Skeletal muscle cell (primary cell): ENCODE results near the gene HOXB6.

Experiments used
- DNase-seq: peaks from one replicate; pipeline ENCODE4 v3.0.0-alpha.2; 2010; ENCODE audit warnings: low read depth
- H3K4me3 ChIP-seq: 2 replicates; pipeline ENCODE4 v1.5.1; 2011; ENCODE audit warnings: low read depth, mild to moderate bottlenecking, control low read depth, low read length, moderate library complexity

Gene HOXB6

DNA sequence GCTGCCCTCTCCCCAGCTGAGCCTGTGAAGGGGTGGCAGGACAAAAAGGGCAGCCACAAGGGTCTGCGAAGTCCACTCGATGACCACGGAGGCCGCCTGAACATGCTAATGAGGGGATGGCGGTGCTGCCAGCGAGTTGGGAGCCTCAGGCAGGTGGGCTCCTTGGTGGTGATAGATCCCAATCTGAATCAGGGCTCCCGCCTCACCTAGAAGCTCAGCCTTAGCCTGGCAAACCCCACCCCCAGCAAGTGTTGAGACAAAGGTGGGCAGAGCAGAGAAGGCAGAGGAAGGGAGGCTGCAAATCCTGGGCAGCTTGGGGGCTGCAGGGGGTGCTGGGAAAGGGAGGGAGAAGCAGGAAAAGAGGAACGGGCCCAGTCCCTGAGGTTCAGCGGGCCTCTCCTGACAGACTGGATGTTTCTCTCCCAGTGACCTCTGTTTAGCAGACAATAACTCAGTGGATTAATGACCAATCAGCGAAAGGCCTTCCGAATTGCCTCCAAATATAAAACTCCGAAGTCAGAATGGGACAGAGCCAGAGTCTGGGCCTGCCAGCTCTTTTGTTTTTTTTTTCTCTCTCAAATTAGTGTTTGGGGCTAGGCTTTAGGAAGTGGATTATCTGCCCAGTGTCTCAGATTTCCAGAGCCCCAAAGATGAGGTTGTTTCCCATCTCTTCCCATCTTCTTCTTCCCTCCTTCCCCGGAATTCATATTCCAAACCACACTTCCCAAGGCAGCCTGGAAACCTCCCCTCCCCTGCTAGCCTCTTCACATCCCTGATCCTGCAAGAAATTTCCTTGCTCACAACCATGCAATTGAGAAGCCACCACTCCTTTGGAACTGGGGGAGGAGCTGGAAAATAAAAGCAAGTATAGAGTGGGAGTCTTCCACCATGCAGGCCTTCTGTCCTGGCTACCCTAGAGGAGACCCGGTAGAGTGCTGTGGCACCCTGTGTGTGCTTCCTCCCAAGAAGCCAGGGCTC lies 44.7 kb downstream of the HOXB6 start:
- no peak for DNase-seq

DNA sequence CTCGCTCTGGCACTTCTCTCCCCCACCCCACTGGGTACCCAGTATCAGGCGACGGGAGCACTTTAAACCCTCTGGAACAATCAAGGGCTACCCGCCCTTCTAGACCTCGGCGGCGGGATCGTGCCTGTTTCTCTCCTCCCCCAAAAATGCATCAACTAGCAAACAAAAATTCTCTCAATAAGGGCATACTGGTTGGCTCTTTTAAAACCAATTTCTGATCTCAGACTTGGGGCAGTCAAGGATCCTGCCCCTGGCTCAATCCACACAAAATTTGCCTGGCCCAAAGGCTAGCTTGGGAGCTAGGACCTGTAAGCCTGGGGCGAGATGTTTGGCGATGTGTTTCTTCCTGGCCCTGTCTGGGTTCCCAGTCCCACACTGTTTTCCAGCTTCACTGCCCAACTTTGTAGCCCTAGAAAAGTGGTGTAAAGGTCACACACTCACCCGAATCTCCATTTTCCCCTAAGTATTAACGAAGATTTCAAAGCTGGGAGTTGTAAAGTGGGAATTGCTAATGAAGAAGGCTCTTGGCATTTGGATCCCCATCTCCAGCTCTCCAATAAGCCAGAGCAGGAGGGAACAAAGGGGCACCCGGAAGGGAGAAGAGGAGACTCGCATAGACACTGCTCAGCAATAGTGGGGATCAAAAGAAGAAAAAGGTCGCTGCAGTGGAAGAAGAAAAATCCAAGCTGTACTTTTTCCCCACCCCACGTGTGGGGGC lies 45.5 kb downstream of the HOXB6 start:
- no peak for DNase-seq
- no peak overlapping the region for H3K4me3 ChIP-seq

More for the DNA sequence above, 44.7 kb downstream of the HOXB6 start:
- no peak overlapping the region for H3K4me3 ChIP-seq

DNA sequence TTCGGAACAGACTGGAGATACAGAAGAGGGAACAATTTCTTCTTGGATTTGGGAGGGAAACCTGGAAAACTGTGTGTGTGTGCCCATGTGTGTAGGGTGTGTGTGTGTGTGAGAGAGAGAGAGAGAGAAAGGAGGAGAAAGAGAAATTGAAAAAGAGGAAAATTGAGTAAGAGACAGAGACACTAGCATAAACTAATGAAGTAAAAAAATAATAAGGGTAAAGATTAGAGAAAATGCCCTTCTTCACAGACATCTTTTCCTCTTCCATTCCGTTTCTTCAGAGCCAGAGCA lies 46.0 kb downstream of the HOXB6 start:
- no peak overlapping the region for H3K4me3 ChIP-seq
- DNase-seq = no peak

- no peak overlapping the region for H3K4me3 ChIP-seq
- DNase-seq = no peak
Observed at GRCh38 chr17:48558057-48558830, 46.5 kb downstream of the HOXB6 start.

- DNase-seq = no peak
- no peak overlapping the region for H3K4me3 ChIP-seq
Observed at GRCh38 chr17:48556576-48557401, 48.0 kb downstream of the HOXB6 start.

- H3K4me3 ChIP-seq = no peak overlapping the region
- DNase-seq = no peak
Observed at GRCh38 chr17:48556229-48556575, 48.6 kb downstream of the HOXB6 start.

DNA sequence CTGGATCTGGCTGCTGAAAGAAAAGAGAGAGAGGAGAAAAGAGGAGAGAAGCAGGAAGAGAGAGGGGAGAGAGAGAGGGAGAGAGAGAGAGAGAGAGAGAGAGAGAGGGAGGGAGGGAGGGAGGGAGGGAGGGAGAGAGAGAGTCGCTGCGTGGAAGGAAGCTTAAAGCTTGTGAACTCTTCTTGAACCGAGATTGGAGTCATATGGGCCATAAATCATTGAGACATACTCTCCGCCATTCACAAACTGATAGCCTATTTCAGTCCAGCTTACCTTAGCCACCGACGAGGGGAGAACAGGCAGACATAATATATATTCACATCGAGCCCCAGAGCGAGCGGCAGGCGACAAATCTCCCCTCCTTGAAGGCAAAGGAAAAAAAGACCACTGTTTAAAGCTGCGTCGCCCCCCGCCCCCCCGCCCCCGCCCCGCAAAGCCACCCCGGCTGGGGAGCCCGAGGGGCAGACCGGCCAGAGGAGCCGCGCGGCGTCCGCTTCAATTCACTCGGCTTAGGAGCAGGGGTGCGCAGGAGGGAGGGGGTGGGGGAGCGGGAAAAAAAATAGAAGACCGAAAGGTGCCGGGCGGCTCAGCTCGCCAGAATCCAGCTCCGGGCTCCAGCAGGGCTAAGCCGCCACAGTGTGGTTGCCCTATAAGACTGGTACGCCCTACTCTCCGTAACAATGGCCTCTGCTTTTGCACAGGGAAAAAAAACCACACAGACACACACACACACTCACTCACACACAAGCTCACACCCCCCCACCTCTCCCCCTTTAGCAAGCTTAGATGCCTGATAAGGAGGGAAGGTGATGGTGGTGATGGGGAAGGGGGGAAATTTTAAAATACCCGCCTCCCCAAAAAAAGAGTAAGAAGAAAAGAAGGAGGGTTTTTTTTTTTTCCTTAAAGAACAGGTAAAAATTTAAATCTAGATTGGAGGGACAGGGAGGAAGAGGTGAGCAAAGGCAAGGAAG lies 49.2 kb downstream of the HOXB6 start:
- peak overlapping the region; percentile 38 for H3K4me3 ChIP-seq
- peak; percentile 74 for DNase-seq

- no peak for DNase-seq
- peak overlapping the region; percentile 38 for H3K4me3 ChIP-seq
Observed at GRCh38 chr17:48554412-48555257, 50.2 kb downstream of the HOXB6 start.

DNA sequence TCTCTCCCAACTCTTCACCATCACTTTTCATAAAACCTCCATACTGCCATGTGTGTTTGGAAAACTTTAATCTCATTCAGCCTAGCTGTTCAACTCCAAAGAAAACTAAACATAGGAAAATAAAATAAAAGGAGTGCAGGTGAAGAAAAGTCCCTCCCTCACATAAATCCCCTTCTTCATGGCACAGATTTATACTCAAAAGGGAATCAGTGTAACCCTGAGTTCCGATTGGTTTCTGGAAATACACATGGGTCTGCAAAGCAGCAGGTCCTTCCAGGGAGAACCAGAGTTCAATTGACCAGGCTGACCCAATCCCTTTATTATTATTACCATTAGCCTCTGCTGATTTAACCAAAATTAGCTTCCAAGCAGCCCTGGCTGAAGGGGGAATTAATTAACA lies 51.0 kb downstream of the HOXB6 start:
- no peak overlapping the region for H3K4me3 ChIP-seq
- DNase-seq = no peak

- no peak for DNase-seq
- H3K4me3 ChIP-seq = no peak overlapping the region
Observed at GRCh38 chr17:48553190-48553547, 51.6 kb downstream of the HOXB6 start.

GRCh38 chr17:48552466-48553189 lies 52.2 kb downstream of the HOXB6 start:
- H3K4me3 ChIP-seq = no peak overlapping the region
- DNase-seq = no peak

DNA sequence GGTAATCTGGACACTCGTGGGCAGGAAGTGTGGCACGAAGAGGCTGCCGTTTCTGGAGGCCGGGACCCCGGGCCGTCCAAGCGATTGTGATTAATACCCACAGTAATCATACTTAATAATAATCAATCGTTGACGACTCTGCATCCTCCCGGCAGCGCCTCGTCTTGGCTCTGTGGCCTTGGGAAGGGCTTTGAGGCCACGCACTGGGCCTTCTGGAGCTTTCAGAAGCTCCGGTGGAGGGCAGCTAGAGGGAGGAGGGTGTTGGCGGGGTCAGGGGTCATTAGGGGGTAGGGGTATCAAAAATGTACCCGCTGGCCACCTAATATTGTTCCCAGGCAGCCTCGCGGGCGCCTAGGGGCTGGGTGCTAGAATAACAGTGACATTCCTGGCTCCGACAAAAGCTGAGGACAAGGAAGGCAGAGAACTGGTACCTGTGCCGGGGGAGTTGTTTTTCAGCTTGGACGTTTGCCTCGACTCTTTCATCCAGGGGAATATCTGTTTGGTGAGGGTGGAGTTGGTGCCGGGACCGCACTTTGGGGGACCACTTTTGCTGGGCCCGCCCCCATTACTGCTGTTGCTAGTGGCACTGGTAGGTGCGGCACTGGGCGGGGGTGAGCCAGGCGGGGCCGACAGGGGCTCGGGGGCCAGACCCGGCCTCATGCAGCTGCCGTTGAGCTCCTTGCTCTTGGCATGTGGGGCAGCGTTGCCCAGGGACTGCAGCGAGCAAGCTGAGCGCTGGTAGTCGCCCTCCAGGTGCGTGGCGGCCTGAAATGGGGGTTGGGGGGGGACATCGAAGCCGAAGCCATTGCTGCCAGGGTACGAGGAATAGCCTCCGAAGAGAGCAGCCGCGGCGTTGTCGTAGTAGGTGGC lies 53.0 kb downstream of the HOXB6 start:
- DNase-seq = no peak
- no peak overlapping the region for H3K4me3 ChIP-seq

GRCh38 chr17:48551214-48551555 lies 53.6 kb downstream of the HOXB6 start:
- DNase-seq = no peak

GRCh38 chr17:48550502-48551213 lies 54.1 kb downstream of the HOXB6 start:
- no peak overlapping the region for H3K4me3 ChIP-seq
- DNase-seq = no peak

More at GRCh38 chr17:48551214-48551555, 53.6 kb downstream of the HOXB6 start:
- H3K4me3 ChIP-seq = no peak overlapping the region

- no peak for DNase-seq
Observed at GRCh38 chr17:48549914-48550501, 54.8 kb downstream of the HOXB6 start.

More at GRCh38 chr17:48549914-48550501, 54.8 kb downstream of the HOXB6 start:
- no peak overlapping the region for H3K4me3 ChIP-seq
